ENCODE measurements around the gene NOS1AP.

GRCh38 chr1:162218975-162219374 lies 149.5 kb downstream of the NOS1AP start:
- no peak for TF ChIP-seq CTCF (IDR thresholded peaks at IDR 0.05; ENCODE audit: low read depth, low read length, poor library complexity, severe bottlenecking)
- TF ChIP-seq EZH2phosphoT487 (IDR thresholded peaks at IDR 0.05; ENCODE audit: borderline replicate concordance, low read length) = no peak

Measured in DOHH2 (cell line).